ENCODE data around the gene CCNI.

DNA sequence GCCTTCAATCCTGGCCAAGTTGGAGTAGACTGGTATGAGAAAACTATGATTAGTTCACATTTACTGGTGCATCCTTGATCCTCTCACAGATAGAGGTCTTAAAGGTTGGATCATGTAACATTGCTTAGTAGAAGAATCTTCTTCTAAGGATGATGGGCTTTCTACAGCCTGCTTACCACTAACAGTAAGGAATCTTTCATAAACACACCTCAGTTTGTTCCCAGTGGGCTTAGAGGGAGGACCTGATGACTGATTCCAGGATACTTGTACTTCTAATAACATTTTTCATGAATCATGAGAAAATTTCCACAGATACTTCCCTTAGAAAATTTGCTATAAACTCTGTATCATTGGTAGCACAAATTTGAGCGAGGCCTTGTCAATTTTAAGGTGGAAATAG, 40.6 kb downstream of the CCNI start:
- TF ChIP-seq, protein P1, sequence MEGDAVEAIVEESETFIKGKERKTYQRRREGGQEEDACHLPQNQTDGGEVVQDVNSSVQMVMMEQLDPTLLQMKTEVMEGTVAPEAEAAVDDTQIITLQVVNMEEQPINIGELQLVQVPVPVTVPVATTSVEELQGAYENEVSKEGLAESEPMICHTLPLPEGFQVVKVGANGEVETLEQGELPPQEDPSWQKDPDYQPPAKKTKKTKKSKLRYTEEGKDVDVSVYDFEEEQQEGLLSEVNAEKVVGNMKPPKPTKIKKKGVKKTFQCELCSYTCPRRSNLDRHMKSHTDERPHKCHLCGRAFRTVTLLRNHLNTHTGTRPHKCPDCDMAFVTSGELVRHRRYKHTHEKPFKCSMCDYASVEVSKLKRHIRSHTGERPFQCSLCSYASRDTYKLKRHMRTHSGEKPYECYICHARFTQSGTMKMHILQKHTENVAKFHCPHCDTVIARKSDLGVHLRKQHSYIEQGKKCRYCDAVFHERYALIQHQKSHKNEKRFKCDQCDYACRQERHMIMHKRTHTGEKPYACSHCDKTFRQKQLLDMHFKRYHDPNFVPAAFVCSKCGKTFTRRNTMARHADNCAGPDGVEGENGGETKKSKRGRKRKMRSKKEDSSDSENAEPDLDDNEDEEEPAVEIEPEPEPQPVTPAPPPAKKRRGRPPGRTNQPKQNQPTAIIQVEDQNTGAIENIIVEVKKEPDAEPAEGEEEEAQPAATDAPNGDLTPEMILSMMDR (IDR thresholded peaks at IDR 0.05), result no peak
- TF ChIP-seq POLR2A (IDR thresholded peaks at IDR 0.05), result no peak

Measured in testis (tissue), 2 donors.